HG03469 (cell line): ENCODE data around the gene CACNA1I.

Experiments
- ATAC-seq: cut with Tn5 transposase; IDR thresholded peaks from one replicate; pipeline ENCODE4 v1.9.1; 2021; ENCODE audit warnings: mild to moderate bottlenecking, moderate library complexity, moderate number of reproducible peaks; ENCODE audit not compliant: unreplicated experiment

The CACNA1I gene

DNA sequence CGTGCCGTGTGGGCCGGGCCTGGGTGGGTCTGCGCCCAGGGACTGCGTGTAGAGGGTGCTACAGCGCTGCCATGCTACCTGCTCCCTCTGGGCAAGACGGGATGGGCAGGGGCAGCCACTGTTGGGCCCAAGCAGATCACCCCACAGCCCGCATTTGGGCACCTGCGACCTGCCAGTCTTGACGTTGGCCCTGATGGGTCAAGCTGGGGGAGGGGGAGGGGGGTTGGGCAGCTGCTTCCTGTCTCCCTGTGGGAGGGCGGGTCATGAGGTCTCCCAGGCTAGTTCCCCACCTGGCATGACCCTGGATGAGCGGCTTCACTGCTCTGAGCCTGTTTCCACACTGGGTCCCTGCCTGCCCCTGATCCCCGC, 35.2 kb upstream of the CACNA1I start:
- ATAC-seq: no peak

DNA sequence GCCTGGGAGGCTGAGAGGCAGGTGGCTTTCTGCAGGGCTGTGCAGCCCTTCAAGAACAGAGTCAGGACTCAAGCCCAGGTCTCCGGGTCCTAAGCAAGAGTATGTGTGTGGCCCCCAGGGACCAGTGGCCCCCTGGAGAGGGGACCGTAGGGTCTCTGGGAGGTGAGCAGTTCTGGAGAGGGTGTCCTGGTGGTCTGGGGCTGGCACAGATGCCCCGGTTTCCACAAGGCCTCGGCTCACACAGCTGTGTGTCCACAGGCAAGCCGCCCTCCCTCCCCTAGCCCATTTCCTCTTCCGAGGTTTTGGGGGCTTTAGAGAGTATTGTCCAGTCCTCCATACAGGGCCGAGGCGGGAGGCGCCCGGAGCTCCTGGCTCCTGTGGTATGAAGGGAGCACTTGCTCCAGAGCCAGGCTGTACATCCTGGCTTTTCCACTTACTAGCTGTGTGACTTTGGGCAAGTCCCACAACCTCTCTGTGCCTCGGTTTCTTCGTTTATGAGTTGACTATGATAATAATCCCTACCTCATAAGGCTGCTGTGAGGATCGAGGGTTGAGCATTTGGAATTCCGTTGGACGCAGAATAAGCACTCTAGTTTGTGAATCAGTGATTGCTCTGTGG, 34.6 kb upstream of the CACNA1I start:
- ATAC-seq: no peak

DNA sequence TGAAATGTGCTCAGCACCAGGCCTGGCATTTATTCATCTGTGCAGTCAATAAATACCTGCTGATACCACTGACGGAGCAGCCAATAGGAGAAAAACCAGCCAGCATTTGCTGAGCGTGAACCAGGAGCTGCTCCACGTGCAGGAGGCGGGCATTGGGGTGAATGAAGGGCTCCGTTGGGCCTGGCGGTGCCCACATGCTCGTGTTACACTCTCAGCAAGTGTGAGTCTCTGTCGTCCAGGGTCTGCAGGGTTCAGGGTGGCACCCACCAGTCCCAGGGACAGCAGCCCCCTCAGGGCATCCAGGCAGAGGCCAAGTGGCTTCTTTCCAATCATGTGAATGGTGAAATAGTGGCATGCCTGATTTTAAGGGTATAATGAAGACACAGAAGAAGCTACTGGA, 33.8 kb upstream of the CACNA1I start:
- no peak for ATAC-seq

DNA sequence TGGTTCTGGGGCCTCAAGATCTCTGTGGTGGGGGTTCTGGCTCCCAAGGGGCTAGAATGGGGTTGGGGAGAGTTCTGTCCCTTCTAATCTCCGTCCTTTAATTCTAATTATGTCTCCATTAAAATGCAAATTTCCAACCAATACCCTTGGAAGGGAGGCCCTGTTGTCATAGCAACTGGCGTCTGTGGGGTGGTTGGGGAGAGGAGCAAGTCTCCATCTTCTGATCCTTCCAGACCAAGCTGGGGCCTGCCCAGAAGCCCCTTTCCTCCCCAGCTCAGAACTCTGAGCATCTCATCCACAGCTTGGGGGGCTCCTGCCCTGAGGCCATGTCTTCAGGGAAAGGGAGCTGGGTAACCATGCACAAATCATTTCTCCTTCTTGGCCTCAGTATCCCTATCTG, 32.6 kb upstream of the CACNA1I start:
- no peak for ATAC-seq

DNA sequence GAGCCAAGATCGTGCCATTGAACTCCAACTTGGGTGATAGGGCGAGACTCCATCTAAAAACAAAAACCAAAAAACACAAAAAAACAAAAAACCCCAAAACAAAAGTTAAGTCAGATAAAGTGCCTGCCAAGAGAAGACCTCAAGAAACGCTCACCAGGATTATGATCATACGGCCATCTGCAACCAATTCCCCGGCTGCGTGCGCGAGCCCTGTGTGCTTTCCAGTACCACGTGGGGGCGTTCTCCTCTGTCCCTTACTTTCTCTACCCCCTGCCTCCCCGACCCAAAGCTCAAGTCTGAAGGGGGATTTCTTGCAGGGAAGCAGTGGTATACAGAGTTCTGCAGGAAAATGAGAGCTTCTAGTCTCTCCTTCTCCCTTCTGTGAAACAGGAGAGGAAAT, 27.5 kb upstream of the CACNA1I start:
- no peak for ATAC-seq

DNA sequence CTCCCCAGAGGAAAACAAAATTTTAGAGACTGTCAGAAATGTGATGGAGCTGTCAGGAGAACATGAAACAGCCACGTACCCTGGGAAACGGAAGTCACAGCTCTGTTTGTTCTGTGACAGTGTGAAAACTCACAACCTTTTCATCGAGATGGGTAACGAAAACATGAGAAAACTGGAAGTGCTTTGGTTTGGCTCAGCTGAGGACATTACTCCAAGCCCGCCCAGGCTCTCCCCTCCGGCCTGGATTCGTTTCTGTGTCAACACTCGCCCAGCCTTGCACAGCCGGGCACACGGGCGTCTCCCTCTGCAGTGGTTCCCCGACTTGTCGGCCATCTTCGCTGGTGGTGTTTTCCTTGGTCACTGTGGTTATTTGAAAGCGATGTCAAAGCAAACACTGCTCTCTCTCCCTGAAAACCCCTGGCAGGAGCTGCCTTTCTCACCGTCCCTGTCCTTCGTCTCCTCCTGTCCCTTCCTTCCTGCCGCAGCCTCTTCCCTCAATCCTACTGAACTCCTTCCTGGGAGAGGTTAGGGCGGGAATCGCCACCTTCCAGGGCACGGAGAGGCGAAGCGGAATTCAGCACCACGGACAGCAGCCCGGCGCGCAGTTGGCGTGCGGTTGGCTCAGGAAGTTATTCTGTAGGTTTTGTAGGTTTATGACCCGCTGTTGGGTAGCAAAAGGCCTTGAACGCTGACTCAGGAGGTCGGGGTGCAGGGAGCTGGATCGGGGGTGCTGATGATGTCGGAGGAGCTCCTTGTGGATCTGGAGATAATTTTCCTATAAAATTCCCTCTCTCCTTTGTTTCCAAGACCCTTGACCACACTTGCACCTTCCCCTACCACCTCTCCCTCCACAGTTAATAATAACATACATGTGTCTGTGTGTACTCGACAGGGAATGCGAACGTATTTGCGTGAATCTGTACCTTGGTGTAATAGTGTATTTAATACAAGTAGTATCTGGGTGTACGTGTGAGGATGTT, 24.9 kb upstream of the CACNA1I start:
- no peak for ATAC-seq

DNA sequence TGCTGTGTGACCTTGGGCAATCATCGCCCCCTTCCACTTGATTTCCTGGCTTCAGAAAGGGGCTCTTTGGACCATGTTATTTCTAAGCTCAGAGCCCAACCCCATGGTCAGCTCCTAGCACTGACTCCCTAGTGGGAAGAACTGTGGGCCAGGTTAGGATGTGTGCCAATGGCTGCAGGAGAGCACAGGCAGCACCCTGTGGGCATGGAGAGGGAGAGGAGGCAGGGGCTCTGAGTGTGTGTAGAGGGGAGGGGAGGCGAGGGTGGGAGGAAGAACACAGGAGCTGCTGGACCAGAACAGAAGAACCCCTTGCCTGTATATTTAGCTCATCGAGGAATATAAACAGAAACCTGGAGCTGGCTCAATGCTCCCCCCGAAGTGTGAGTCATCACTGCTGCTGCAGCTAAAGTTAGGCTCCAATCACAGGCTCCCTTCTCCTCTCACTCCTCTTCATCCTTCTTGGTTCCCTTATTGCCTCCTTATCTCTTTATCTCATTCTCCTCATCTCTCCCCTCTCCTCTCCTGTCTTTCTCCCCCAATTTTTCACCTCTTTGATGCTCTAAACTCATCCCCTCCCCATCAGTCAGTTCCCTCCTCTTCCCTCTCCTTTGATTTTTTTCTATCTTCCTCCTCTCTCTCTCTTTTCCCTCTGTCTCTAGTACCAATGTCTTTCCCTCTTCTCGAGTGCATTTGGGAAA, 23.5 kb upstream of the CACNA1I start:
- ATAC-seq: no peak

DNA sequence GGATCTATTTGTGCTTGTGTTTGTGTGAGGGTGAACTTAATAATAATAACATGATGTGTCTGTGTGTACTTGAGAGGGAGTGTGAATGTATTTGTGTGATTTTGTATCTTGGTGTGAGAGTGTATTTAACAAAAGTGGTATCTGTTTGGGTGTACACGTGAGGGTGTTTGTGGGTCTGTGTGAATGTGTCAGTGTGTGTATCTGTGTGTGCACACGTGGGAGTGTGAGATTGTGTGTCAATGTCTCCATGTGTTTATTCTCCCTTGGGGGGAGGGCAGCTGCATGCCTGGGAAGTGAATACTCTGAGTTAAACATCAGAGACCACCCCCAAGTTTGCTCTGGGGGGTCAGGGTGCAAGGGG, 23.0 kb upstream of the CACNA1I start:
- no peak for ATAC-seq

DNA sequence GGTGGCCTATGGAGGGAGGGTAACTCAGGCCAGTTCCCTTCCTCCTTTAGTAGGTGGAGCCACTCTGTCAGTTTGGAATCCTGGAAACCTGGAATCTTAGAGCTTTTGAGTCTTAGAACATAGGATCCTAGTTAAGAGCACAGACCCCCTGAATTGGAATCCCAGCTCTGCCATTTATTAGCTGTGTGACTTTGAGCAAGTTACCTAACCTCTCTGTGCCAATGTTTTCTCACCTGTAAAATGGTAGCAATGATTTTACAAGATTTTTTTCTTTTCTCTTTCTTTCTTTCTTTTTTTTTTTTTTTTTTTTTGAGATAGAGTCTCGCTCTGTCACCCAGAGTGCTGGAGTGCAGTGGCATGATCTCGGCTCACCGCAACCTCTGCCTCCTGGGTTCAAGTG, 17.1 kb upstream of the CACNA1I start:
- no peak for ATAC-seq

DNA sequence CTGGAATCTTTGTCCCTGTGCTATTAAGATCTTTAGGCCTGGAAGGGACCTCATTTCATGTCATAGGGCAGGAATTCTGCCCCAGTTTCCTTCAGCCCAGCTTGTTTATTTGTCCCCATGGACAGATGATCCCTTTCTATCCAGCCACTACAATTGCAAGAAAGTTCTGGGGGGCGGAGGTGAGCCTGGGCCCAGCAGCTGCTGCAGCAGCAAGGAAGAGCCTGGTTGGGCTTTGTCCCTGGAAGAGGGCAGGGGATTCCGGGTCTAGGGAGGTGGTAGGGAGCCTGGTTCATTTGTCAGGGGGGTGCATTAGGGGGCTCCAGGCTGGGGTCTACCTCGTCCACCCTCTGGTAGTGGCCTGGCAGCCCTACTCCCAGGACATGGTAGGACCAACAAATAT, 16.4 kb upstream of the CACNA1I start:
- ATAC-seq: no peak

DNA sequence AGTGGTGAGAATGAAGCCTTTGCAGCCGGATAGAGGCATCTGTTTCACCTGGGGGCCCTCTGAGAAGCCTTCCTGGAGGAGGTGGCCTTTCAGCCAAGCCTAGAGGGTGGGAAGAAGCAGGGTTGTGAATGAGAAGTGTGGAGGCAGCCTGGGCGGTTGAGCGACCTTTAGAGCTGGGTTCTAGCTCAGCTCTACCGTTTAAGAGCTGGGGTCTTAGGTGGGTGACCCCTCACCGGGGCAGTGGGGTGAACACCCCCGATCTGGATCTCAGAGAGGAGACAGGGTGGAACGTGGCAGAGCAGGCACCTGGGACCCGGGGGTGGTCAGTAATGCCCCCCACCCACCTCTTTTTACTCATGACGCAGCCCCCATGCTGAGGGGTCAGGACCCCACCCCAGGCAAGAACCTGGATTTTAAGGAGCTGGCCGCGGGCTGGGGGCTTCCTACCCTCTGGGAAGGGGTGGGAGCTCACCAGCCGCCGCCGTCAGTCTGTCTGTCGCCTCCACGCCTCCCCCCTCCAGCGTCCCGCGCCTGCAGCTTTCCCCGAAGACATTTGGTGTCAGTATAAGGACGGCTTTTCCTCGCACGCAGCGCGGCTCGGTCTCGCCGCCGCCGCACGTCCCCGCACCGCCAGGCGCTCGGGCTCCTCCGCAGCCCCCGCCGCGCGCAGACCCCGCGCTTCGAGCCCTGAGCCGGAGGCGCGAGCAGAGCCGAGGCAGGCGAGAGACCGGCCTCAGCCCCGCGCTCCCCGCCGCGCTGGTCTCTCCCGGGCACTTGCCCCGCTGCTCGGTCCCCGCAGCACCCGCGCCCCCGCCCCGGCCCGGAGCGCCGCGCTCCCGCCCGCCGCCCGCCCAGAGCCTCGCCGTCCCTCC, 13.3 kb upstream of the CACNA1I start:
- ATAC-seq: no peak

DNA sequence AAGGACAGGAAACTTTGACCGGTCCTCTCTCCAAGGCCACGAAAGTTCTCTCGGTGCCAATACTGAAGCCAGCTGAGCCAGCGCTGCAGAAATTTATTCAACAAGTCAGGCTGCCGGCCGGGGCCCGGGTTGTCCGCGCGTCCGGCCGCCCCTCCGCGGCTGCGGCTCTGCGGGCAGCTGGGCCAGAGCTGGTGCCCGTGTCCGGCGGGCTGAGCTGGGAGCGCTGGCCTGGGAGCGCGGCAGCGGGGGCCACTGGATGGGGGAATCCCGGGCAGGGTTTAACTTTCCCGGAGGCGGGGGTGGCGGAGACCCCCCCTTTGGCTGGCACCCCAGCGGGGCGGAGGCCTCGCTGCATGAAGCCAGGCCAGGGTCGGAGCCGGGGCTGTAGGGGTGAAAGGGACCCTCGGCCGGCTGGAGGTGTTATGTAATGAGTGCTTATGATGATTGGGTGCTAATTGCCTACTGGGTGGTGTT, 12.3 kb upstream of the CACNA1I start:
- ATAC-seq: no peak

DNA sequence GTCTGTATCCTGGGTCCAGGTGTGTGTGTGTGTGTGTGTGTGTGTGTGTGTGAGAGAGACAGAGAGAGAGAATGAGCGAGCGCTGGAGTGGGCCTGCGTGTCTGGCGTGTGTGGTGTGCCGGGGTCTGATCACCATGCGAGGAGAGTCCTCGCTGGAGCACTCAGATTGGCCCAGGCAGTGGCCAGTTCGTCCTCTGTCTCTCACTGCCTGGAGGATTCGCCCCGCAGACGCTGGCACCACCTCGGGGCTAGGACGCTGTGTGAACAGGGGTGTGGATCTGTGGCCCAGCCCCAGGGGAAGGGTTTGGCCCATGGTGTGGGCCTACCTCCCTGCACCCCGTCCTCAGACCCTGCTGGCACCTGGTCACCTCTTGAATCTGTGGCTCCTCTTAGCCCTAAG, 11.6 kb upstream of the CACNA1I start:
- no peak for ATAC-seq

DNA sequence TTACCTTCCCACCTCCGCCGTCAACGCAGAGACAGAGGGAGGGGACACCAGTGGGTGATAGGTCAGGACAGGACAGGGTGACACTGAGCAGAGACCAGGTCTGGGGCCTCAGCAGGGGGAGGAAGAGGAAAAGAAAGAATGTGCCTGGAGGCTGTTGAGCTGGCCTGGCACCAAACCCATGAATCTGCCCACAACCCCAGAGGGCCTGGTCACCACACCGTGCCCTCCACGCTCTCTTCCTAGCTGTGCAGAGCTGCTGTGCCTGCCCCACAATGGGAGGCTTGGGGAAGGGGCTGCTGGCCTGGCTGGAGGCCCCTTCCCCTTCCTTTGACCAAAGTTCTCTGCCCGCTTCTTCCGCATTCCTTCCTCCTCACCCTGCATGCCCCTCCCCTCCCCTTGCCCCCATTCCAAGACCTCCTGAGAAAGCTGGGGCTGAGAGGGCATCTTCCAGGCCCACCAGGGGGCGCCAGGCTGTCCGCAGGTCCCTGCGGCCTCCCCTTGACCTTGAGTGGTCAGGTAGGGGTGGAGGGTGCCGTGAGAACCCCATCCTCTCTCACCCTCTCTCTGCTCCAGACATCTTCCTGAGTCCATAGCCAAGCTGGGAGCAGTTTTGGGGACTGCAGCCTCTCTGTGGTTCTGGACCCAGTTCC, 11.0 kb upstream of the CACNA1I start:
- no peak for ATAC-seq

DNA sequence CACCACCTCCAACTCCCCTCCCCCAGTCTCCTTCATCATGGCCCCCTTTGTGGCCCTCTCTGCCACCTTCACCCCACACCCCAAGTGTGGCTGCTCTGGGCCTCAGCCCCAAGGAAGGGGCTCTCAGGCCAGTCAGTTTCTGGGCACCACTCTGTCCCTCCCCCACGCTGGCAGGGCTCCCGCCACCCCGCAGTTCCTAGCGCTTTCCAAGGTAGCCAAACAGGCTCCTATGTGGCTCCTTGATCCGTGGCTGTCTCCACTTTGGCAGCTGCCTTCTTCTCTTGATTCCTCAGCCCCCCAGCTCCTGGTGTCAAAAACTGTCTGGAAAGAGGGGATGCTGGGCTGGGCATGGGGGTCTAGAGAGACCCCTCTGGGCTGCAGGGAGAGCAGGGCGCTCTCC, 10.4 kb upstream of the CACNA1I start:
- ATAC-seq: no peak

DNA sequence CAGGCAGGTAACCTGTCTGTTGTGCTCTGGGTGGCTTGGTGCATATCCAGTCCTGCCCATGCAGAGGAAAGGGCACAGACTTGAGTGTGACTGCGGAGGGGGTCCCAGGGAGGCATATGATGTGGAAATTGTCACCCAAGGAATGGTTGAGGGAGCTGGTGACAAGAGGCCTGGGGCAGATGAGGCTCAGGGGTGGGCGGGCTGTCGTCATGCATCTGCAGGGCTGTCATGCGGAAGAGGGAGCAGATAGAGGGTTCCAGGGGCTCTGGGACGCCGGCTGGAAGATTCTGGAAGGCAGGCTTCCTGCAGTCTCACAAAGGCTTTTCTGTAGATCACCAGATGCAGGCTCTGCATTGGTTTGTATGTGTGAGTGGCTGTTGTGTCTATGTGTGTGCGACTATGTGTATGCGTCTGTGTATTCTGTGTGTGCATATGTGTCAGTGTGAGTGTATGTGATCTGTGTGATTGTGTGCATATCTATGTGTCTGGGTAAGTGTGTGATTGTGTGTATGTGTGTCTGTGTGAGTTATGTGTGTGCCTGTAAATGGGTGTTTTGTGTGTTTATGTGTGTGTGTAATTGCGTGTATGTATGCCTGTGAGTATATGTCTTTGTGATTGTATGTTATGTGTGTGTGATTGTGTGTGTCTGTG, 7.6 kb upstream of the CACNA1I start:
- no peak for ATAC-seq

DNA sequence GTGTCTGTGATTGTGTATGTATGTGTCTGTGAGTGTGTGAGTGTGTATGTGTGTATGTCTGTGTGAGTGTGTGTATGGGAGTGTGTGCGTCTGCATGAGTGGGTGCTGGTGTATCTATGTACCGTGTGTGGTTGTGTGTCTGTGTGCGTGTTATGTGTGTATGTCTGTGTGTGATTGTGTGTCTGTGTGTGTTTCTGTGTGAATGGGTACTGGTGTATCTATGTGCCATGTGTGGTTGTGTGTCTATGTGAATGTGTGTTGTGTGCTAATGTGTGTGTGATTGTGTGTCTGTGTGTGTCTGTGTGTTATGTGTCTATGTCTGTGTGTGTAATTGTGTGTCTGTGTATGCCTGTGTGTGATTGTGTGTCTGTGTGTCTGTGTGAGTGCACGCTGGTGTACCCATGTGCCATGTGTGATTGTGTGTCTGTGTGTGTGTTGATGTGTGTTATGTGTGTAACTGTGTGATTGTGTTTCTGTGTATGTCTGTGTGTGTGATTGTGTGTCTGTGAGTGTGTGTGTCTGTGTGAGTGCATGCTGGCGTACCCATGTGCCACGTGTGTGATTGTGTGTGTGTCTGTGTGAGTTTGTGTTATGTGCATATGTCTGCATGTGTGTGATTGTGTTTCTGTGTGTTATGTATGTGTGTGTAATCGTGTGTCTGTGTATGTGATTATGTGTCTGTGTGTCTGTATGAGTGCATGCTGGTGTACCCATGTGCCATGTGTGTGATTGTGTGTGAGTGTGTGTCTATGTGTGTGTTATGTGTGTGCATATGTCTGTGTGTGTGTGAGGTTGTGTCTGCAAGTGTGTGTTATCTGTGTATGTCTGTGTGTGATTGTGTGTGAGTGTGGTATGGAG, 6.8 kb upstream of the CACNA1I start:
- ATAC-seq: no peak

DNA sequence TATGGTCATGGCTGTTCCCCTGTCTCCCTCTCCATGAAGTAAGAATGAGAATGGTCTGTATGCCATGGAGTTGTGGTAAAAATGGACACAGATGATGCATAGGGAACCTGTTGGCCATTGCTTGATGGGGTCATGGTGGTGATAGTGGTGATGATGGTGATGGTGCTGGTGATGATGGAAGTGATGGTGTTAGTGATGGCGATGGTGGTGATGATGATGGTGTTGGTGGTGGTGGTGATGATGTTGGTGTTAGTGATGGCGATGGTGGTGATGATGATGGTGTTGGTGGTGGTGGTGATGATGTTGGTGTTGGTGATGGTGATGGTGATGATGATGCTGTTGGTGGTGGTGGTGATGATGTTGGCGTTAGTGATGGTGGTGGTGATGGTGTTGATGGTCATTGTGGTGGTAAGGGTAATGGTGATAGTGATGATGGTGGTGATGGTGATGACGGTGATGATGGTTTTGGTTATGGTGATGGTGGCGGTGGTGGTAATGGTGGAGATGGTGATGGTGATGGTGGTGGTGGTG, 5.1 kb upstream of the CACNA1I start:
- ATAC-seq: no peak
